OCI-LY3 (cell line): ENCODE data around the gene CCDC68.
A peak's percentile ranks its signal among the peaks of the same experiment; 100 is the strongest.

Source experiments
- H2AFZ ChIP-seq: fragments of 200-600, 300-600 bp; shearing (Covaris generic); 2 replicates; pipeline ENCODE4 v1.6.0; 2014; ENCODE audit warnings: antibody characterized with exemption, low read depth, low read length
- H3K27ac ChIP-seq: fragments of 200-600, 300-600 bp; sonication (generic); 2 replicates; pipeline ENCODE4 v1.5.1; 2014; ENCODE audit warnings: mild to moderate bottlenecking, low read length, moderate library complexity, mixed read lengths
- H3K27me3 ChIP-seq: fragments of 200-600, 300-600 bp; sonication (generic); 2 replicates; pipeline ENCODE4 v1.6.1; 2014; ENCODE audit warnings: low read depth, low read length, mixed read lengths
- H3K36me3 ChIP-seq: fragments of 200-600, 300-600 bp; sonication (generic); replicated peaks from 2 replicates; pipeline ENCODE3; 2014; ENCODE audit warnings: low read depth, low read length, mixed read lengths
- H3K4me1 ChIP-seq: fragments of 300-600, 200-600 bp; sonication (generic); 2 replicates; pipeline ENCODE4 v1.6.1; 2014; ENCODE audit warnings: low read length, mixed read lengths
- H3K4me2 ChIP-seq: fragments of 200-600, 300-600 bp; sonication (generic); 2 replicates; pipeline ENCODE4 v1.6.1; 2014; ENCODE audit warnings: low read length, mixed read lengths
- H3K4me3 ChIP-seq: fragments of 300-600, 200-600 bp; sonication (generic); 2 replicates; pipeline ENCODE4 v1.5.1; 2014; ENCODE audit warnings: antibody characterized with exemption, mild to moderate bottlenecking, low read length, moderate library complexity
- H3K79me2 ChIP-seq: fragments of 300-600, 200-600 bp; shearing (Covaris generic); 2 replicates; pipeline ENCODE4 v1.6.1; 2014; ENCODE audit warnings: mild to moderate bottlenecking, low read length, mixed read lengths
- H3K9ac ChIP-seq: fragments of 300-600, 200-600 bp; shearing (Covaris generic); 2 replicates; pipeline ENCODE4 v1.6.0; 2014; ENCODE audit warnings: mild to moderate bottlenecking, low read length, moderate library complexity
- H3K9me3 ChIP-seq: fragments of 200-600, 300-600 bp; shearing (Covaris generic); 2 replicates; pipeline ENCODE4 v1.6.1; 2014; ENCODE audit warnings: low read length, mixed read lengths; ENCODE audit not compliant: insufficient read depth
- H4K20me1 ChIP-seq: fragments of 200-600, 300-600 bp; sonication (generic); 2 replicates; pipeline ENCODE4 v1.6.1; 2016; ENCODE audit warnings: low read length, mixed read lengths; ENCODE audit not compliant: insufficient read depth
- CTCF ChIP-seq: fragments of 200-600, 300-600 bp; sonication (generic); IDR thresholded peaks from 2 replicates; pipeline ENCODE4 v1.5.1; 2014; ENCODE audit warnings: antibody characterized with exemption, low read length, low read depth
- EZH2phosphoT487 ChIP-seq: fragments of 200-600 bp; shearing (Covaris generic); IDR thresholded peaks from 2 replicates; pipeline ENCODE4 v1.6.1; 2018; ENCODE audit warnings: antibody characterized with exemption, mixed run types, low read depth

Gene CCDC68

GRCh38 chr18:54909538-54909937 is 49.7 kb downstream of the CCDC68 start:
- Histone ChIP-seq H3K27me3 (peaks cover 16% of the 10 kb centered on the region), H2AFZ (no peak overlapping the region)

GRCh38 chr18:54906331-54907185 is 52.7 kb downstream of the CCDC68 start:
- peaks cover 25% of the 10 kb centered on the region for H3K4me1 ChIP-seq
- H4K20me1 ChIP-seq = no peaks in the 10 kb centered on the region
- H3K9me3 ChIP-seq = peaks cover 4% of the 10 kb centered on the region; the same call in 1 of the 2 replicates
- peaks cover 16% of the 10 kb centered on the region for H3K27me3 ChIP-seq
- no peak overlapping the region for H3K4me3 ChIP-seq
- no peak for TF ChIP-seq CTCF
- no peak overlapping the region for H2AFZ ChIP-seq
- peaks cover 4% of the 10 kb centered on the region for H3K36me3 ChIP-seq
- no peaks in the 10 kb centered on the region for H3K79me2 ChIP-seq
- no peak overlapping the region for H3K4me2 ChIP-seq
- no peak overlapping the region for H3K27ac ChIP-seq
- H3K9ac ChIP-seq = no peak overlapping the region

More at GRCh38 chr18:54909538-54909937, 49.7 kb downstream of the CCDC68 start:
- no peak overlapping the region for H3K27ac ChIP-seq
- peaks cover 13% of the 10 kb centered on the region for H3K4me1 ChIP-seq
- H3K4me3 ChIP-seq = no peak overlapping the region
- H3K79me2 ChIP-seq = no peaks in the 10 kb centered on the region
- no peak overlapping the region for H3K9ac ChIP-seq
- H3K4me2 ChIP-seq = no peak overlapping the region
- no peak for TF ChIP-seq CTCF
- TF ChIP-seq EZH2phosphoT487 = no peak
- peaks cover 21% of the 10 kb centered on the region for H3K9me3 ChIP-seq
- H4K20me1 ChIP-seq = no peaks in the 10 kb centered on the region
- H3K36me3 ChIP-seq = peaks cover 17% of the 10 kb centered on the region

- H3K9ac ChIP-seq = no peak overlapping the region
- no peak overlapping the region for H3K4me2 ChIP-seq
- H3K79me2 ChIP-seq = no peaks in the 10 kb centered on the region
- no peaks in the 10 kb centered on the region for H3K9me3 ChIP-seq
- TF ChIP-seq EZH2phosphoT487 = no peak
- no peak for TF ChIP-seq CTCF
- H2AFZ ChIP-seq = no peak overlapping the region
- no peak overlapping the region for H3K27ac ChIP-seq
- peaks cover 25% of the 10 kb centered on the region for H3K4me1 ChIP-seq
- H4K20me1 ChIP-seq = no peaks in the 10 kb centered on the region
- H3K4me3 ChIP-seq = no peak overlapping the region
- H3K36me3 ChIP-seq = no peaks in the 10 kb centered on the region
- peaks cover 16% of the 10 kb centered on the region for H3K27me3 ChIP-seq
Measured at GRCh38 chr18:54905629-54906028, 53.6 kb downstream of the CCDC68 start.

GRCh38 chr18:54904581-54904980 is 54.7 kb downstream of the CCDC68 start:
- Histone ChIP-seq H3K9ac (no peak overlapping the region), H4K20me1 (no peaks in the 10 kb centered on the region), H3K4me3 (0 out of 2 replicates have a peak overlapping the region, but pooled peaks have one; percentile 4), H3K27ac (no peak overlapping the region), H3K4me2 (peak overlapping the region; percentile 31), H3K27me3 (peaks cover 16% of the 10 kb centered on the region), H3K79me2 (no peaks in the 10 kb centered on the region), H3K36me3 (no peaks in the 10 kb centered on the region), H3K4me1 (peaks cover 25% of the 10 kb centered on the region), H2AFZ (no peak overlapping the region), H3K9me3 (no peaks in the 10 kb centered on the region)
- TF ChIP-seq CTCF = no peak
- TF ChIP-seq EZH2phosphoT487 = no peak
